Tibial nerve (tissue), 4 donors: Measurements from ENCODE around the gene SLC51B.

Experiments
- CTCF ChIP-seq, 5 experiments: fragments of 200-600 bp in 3 of 5; fragments of 450-650 bp in 2 of 5; sonication (generic) in 3 of 5; IDR thresholded peaks; one replicate each; pipeline ENCODE4 v1.5.1; 2016 to 2019; ENCODE audit warnings: antibody characterized with exemption in 5 of 5, mild to moderate bottlenecking in 3 of 5, moderate library complexity in 2 of 5
- EP300 ChIP-seq, 2 donors: sonication (generic); formaldehyde crosslinking; IDR thresholded peaks; one replicate each; pipeline ENCODE4 v1.6.1; 2017; ENCODE audit warnings: antibody characterized with exemption in 2 of 2, mild to moderate bottlenecking in 1 of 2
- POLR2A ChIP-seq, 2 donors: fragments of 450-650 bp; IDR thresholded peaks; one replicate each; pipeline ENCODE4 v1.6.1; 2017; ENCODE audit warnings: antibody characterized with exemption in 2 of 2, mild to moderate bottlenecking in 2 of 2, moderate library complexity in 2 of 2

DNA sequence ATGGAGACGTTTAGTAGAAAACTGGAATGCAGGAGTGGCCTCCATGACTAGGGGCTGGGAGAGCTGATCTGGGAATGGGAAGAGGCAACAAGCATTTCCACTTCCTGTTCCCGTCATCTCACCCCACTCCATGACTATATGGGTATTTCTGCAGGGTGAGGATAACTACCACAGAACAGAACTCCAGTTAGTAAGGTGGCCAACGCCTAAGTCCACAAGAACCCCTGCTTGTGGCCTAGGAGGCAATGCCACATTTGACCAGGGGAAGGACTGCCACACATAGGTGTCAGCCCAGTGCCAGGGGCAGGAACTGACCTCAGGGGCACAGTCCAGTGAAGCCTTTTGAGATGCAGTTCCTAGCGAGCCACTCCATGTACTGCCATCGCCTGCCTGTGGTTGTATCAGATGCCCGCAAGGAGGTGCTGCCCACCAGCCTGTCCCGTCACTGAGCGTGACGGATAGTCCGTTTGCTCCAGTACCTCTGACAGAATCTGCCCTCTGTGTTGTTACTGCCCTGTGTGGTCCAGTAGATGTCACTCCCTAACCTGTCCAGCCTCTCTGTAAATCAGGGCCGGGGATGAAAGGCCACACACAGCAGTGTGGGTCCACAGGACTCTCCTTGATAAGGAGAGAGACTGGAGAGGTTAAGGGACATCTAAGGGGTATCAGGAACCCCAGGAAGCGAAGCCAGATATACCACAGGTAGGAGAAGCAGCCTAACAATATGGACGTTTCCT, 12.2 kb upstream of the SLC51B start:
- TF ChIP-seq CTCF (IDR thresholded peaks at IDR 0.05) = peak; percentile 45 to 61 (median 55)
- no peak for TF ChIP-seq EP300 (IDR thresholded peaks at IDR 0.05)
- no peak for TF ChIP-seq POLR2A (IDR thresholded peaks at IDR 0.05)
